GM12892 (cell line): ENCODE results near the gene SLC35F2.

Source experiments
- POLR2A ChIP-seq: IDR thresholded peaks from 2 replicates; pipeline ENCODE4 v1.6.1; 2011; ENCODE audit warnings: low read depth, low read length, control low read depth
- POLR2AphosphoS5 ChIP-seq: IDR thresholded peaks from 2 replicates; pipeline ENCODE4 v1.6.1; 2011; ENCODE audit warnings: low read depth, low read length, control low read depth

- TF ChIP-seq POLR2AphosphoS5 (no peak), POLR2A (no peak)
Measured at GRCh38 chr11:107778839-107779517, 79.6 kb downstream of the SLC35F2 start.
